ENCODE data around the gene NFATC2. TPM values are rescaled to one million over a fixed set of nuclear protein-coding genes. Genes with fewer than 3 reads are reported as not detected.

NFATC2 gene
- total RNA-seq, 3 donors from 2014 or later (not counting 1 experiment from before 2014, with no cell fraction given): 141 to 195 (median 160) TPM

- H3K4me1 ChIP-seq (ENCODE audit: control insufficient read depth, insufficient read depth, low read length): peaks cover 13% of the 10 kb centered on the region
- no peaks in the 10 kb centered on the region for H3K36me3 Mint-ChIP-seq
- no peaks in the 10 kb centered on the region for H3K9me3 Mint-ChIP-seq
- no peak overlapping the region for H3K4me3 Mint-ChIP-seq
- intact Hi-C loops (cut with micrococcal nuclease): no loop called here
- H3K4me1 Mint-ChIP-seq: peaks cover 16 to 21% of the 10 kb centered on the region in 2 donors
- no peaks in the 10 kb centered on the region for H3K27me3 ChIP-seq (ENCODE audit: control insufficient read depth, insufficient read depth, low read length)
- no peaks in the 10 kb centered on the region for H3K9me3 ChIP-seq (ENCODE audit: control insufficient read depth, insufficient read depth, low read length)
- DNase-seq (no peak), ATAC-seq (no peak)
- H3K36me3 ChIP-seq (ENCODE audit: control insufficient read depth, insufficient read depth, low read length): no peaks in the 10 kb centered on the region
- H3K27me3 Mint-ChIP-seq (ENCODE audit: low read depth in 2 of 2): peaks cover 0 to 2% of the 10 kb centered on the region in 2 donors
- H3K27ac Mint-ChIP-seq: no peak overlapping the region
- no peak overlapping the region for H3K27ac ChIP-seq (ENCODE audit: low read length)
- no peak overlapping the region for H3K4me3 ChIP-seq (ENCODE audit: low read length)
- TF ChIP-seq, protein P1, sequence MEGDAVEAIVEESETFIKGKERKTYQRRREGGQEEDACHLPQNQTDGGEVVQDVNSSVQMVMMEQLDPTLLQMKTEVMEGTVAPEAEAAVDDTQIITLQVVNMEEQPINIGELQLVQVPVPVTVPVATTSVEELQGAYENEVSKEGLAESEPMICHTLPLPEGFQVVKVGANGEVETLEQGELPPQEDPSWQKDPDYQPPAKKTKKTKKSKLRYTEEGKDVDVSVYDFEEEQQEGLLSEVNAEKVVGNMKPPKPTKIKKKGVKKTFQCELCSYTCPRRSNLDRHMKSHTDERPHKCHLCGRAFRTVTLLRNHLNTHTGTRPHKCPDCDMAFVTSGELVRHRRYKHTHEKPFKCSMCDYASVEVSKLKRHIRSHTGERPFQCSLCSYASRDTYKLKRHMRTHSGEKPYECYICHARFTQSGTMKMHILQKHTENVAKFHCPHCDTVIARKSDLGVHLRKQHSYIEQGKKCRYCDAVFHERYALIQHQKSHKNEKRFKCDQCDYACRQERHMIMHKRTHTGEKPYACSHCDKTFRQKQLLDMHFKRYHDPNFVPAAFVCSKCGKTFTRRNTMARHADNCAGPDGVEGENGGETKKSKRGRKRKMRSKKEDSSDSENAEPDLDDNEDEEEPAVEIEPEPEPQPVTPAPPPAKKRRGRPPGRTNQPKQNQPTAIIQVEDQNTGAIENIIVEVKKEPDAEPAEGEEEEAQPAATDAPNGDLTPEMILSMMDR (IDR thresholded peaks at IDR 0.05): no peak
- WGBS (ENCODE audit: insufficient coverage): 89% methylated on average over 8 of the region's 8 CpGs
Measured at GRCh38 chr20:51584116-51584515, 41.6 kb upstream of the NFATC2 start.

DNA sequence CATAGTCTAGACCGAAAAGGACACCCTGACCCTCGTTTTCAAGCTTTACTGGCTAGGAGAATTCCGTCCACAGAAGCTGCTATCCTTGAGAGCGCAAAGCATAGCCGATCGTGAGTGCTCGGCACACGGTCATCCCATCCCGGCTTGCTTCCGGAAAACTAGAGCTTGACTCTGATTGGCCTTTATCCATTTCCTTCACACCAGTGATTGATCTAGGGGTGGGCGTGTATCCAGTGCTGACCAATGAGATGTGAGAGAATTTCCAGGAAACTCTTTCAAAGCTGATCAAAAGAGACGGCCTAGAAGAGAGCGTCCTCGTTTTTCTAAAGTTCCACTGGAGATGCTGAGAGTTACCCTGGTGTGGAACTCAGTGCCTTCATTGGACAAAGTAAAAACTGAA, 41.0 kb upstream of the NFATC2 start:
- peaks cover 7% of the 10 kb centered on the region for H3K4me1 ChIP-seq (ENCODE audit: control insufficient read depth, insufficient read depth, low read length)
- Mint-ChIP-seq H3K9me3 (no peaks in the 10 kb centered on the region), H3K4me3 (no peak overlapping the region), H3K36me3 (no peaks in the 10 kb centered on the region), H3K27me3 (ENCODE audit: low read depth in 2 of 2) (peaks cover 0 to 2% of the 10 kb centered on the region in 2 donors), H3K27ac (no peak overlapping the region), H3K4me1 (peaks cover 12 to 16% of the 10 kb centered on the region in 2 donors)
- no peak overlapping the region for H3K4me3 ChIP-seq (ENCODE audit: low read length)
- 95% methylated on average over 14 of the region's 14 CpGs for WGBS (ENCODE audit: insufficient coverage)
- no peaks in the 10 kb centered on the region for H3K36me3 ChIP-seq (ENCODE audit: control insufficient read depth, insufficient read depth, low read length)
- no peak overlapping the region for H3K27ac ChIP-seq (ENCODE audit: low read length)
- intact Hi-C loops (cut with micrococcal nuclease): no loop called here
- ATAC-seq (no peak), DNase-seq (no peak)
- H3K27me3 ChIP-seq (ENCODE audit: control insufficient read depth, insufficient read depth, low read length): no peaks in the 10 kb centered on the region
- TF ChIP-seq, protein P1 (IDR thresholded peaks at IDR 0.05): no peak
- no peaks in the 10 kb centered on the region for H3K9me3 ChIP-seq (ENCODE audit: control insufficient read depth, insufficient read depth, low read length)

GRCh38 chr20:51583073-51583472, 40.6 kb upstream of the NFATC2 start:
- H3K4me1 Mint-ChIP-seq: peaks cover 7 to 12% of the 10 kb centered on the region in 2 donors

GRCh38 chr20:51581571-51581970, 39.1 kb upstream of the NFATC2 start:
- ATAC-seq: no peak
- Mint-ChIP-seq H3K4me1 (peaks cover 0 to 12% of the 10 kb centered on the region in 2 donors), H3K27ac (peak overlapping the region in 1 of 2 donors; percentile 7), H3K4me3 (no peak overlapping the region), H3K9me3 (no peaks in the 10 kb centered on the region), H3K36me3 (no peaks in the 10 kb centered on the region), H3K27me3 (ENCODE audit: low read depth in 2 of 2) (peaks cover 0 to 2% of the 10 kb centered on the region in 2 donors)
- no peak overlapping the region for H3K27ac ChIP-seq (ENCODE audit: low read length)
- H3K36me3 ChIP-seq (ENCODE audit: control insufficient read depth, insufficient read depth, low read length): no peaks in the 10 kb centered on the region
- TF ChIP-seq, protein P1 (IDR thresholded peaks at IDR 0.05): no peak
- intact Hi-C loops (cut with micrococcal nuclease): no loop called here
- H3K9me3 ChIP-seq (ENCODE audit: control insufficient read depth, insufficient read depth, low read length): no peaks in the 10 kb centered on the region
- no peak overlapping the region for H3K4me3 ChIP-seq (ENCODE audit: low read length)
- DNase-seq: no peak
- H3K27me3 ChIP-seq (ENCODE audit: control insufficient read depth, insufficient read depth, low read length): no peaks in the 10 kb centered on the region
- no peaks in the 10 kb centered on the region for H3K4me1 ChIP-seq (ENCODE audit: control insufficient read depth, insufficient read depth, low read length)

More at GRCh38 chr20:51583073-51583472, 40.6 kb upstream of the NFATC2 start:
- no peak overlapping the region for H3K27ac Mint-ChIP-seq
- H3K27ac ChIP-seq (ENCODE audit: low read length): no peak overlapping the region
- no peak for DNase-seq
- H3K36me3 Mint-ChIP-seq: no peaks in the 10 kb centered on the region
- ATAC-seq: no peak
- H3K27me3 ChIP-seq (ENCODE audit: control insufficient read depth, insufficient read depth, low read length): no peaks in the 10 kb centered on the region
- H3K9me3 Mint-ChIP-seq: no peaks in the 10 kb centered on the region
- no peaks in the 10 kb centered on the region for H3K36me3 ChIP-seq (ENCODE audit: control insufficient read depth, insufficient read depth, low read length)
- TF ChIP-seq, protein P1 (IDR thresholded peaks at IDR 0.05): no peak
- H3K4me3 Mint-ChIP-seq: no peak overlapping the region
- H3K27me3 Mint-ChIP-seq (ENCODE audit: low read depth in 2 of 2): peaks cover 0 to 2% of the 10 kb centered on the region in 2 donors
- H3K4me1 ChIP-seq (ENCODE audit: control insufficient read depth, insufficient read depth, low read length): peaks cover 2% of the 10 kb centered on the region
- H3K4me3 ChIP-seq (ENCODE audit: low read length): no peak overlapping the region
- no peaks in the 10 kb centered on the region for H3K9me3 ChIP-seq (ENCODE audit: control insufficient read depth, insufficient read depth, low read length)
- 93% methylated on average over 13 of the region's 13 CpGs for WGBS (ENCODE audit: insufficient coverage)
- intact Hi-C loops (cut with micrococcal nuclease): no loop called here

All from natural killer cell (primary cell).